SK-N-SH (cell line): ENCODE measurements around the gene DIS3L2. TPM values are rescaled to one million over a fixed set of nuclear protein-coding genes. Genes with fewer than 3 reads are reported as not detected.

Experiments used
- CTCF ChIA-PET: fragments of 300-600, 350-600 bp; formaldehyde crosslinking; extraction: SDS; loops from one replicate; lab custom pipeline; 2021; lab: Yijun Ruan, JAX
- POLR2A ChIA-PET: fragments of 350-600 bp; sonication (Branson Sonifier 250); formaldehyde crosslinking; extraction: SDS; loops from one replicate; lab custom pipeline; 2020; ENCODE audit warnings: antibody characterized with exemption, inconsistent platforms; lab: Yijun Ruan, JAX
- DNase-seq: peaks from one replicate; pipeline ENCODE4 v3.0.0; 2012
- H2AFZ ChIP-seq: fragments of 200-600 bp; sonication (generic); 2 replicates; pipeline ENCODE4 v1.8.1; 2016; ENCODE audit warnings: antibody characterized with exemption, mild to moderate bottlenecking, low read depth
- H3F3A ChIP-seq: fragments of 200-600 bp; sonication (generic); replicated peaks from 2 replicates; pipeline ENCODE3; 2016; ENCODE audit warnings: antibody characterized with exemption, mild to moderate bottlenecking; ENCODE audit not compliant: insufficient read depth
- H3K27ac ChIP-seq, 2 experiments: fragments of 200-500 bp in 1 of 2; fragments of 200-600 bp in 1 of 2; sonication (Bioruptor generic) in 1 of 2; sonication (generic), shearing (Covaris generic) in 1 of 2; 2 replicates each; pipeline versions ENCODE4 v1.5.1 to v1.6.1; 2014 to 2016; ENCODE audit warnings: low read depth in 2 of 2, inconsistent platforms in 1 of 2, low read length in 1 of 2, mild to moderate bottlenecking in 1 of 2, mixed read lengths in 1 of 2
- H3K27me3 ChIP-seq: fragments of 200-600 bp; sonication (generic), shearing (Covaris generic); 2 replicates; pipeline ENCODE4 v1.6.1; 2016; ENCODE audit warnings: mixed run types; ENCODE audit not compliant: insufficient read depth
- H3K36me3 ChIP-seq, 2 experiments: fragments of 200-500 bp in 1 of 2; fragments of 200-600 bp in 1 of 2; sonication (Bioruptor generic) in 1 of 2; sonication (generic) in 1 of 2; replicated peaks in 1 of 2; 2 replicates each; pipeline versions ENCODE3 to v1.5.1; 2014 to 2016; ENCODE audit warnings: low read length in 1 of 2, mild to moderate bottlenecking in 1 of 2; ENCODE audit not compliant: insufficient read depth in 2 of 2, control insufficient read depth in 1 of 2
- H3K4me1 ChIP-seq, 2 experiments: fragments of 200-500 bp in 1 of 2; fragments of 200-600 bp in 1 of 2; sonication (Bioruptor generic) in 1 of 2; sonication (generic), shearing (Covaris generic) in 1 of 2; 2 replicates each; pipeline versions ENCODE4 v1.5.1 to v1.6.1; 2014 to 2016; ENCODE audit warnings: low read depth in 1 of 2, low read length in 1 of 2, mixed run types in 1 of 2; ENCODE audit not compliant: insufficient read depth in 2 of 2, control insufficient read depth in 1 of 2
- H3K4me2 ChIP-seq: fragments of 200-600 bp; sonication (generic), shearing (Covaris generic); 2 replicates; pipeline ENCODE4 v1.6.1; 2017; ENCODE audit warnings: mixed run types
- H3K4me3 ChIP-seq, 2 experiments: fragments of 200-500 bp in 1 of 2; fragments of 200-600 bp in 1 of 2; sonication (Bioruptor generic) in 1 of 2; sonication (generic), shearing (Covaris generic) in 1 of 2; 2 replicates each; pipeline versions ENCODE4 v1.5.1 to v1.8.1; 2014 to 2016; ENCODE audit warnings: low read depth in 2 of 2, inconsistent platforms in 1 of 2, low read length in 1 of 2, mild to moderate bottlenecking in 1 of 2, mixed read lengths in 1 of 2, moderate library complexity in 1 of 2
- H3K79me2 ChIP-seq: fragments of 200-600 bp; sonication (generic); 2 replicates; pipeline ENCODE4 v1.8.1; 2017; ENCODE audit warnings: mild to moderate bottlenecking; ENCODE audit not compliant: insufficient read depth
- H3K9ac ChIP-seq: fragments of 200-600 bp; sonication (generic); 2 replicates; pipeline ENCODE4 v1.6.1; 2017; ENCODE audit warnings: mixed run types
- H3K9me2 ChIP-seq: fragments of 200-600 bp; sonication (generic); 2 replicates; pipeline ENCODE4 v1.6.1; 2017; ENCODE audit warnings: mixed run types
- H3K9me3 ChIP-seq: fragments of 200-600 bp; sonication (generic); 2 replicates; pipeline ENCODE4 v1.6.1; 2017; ENCODE audit warnings: mixed run types, mild to moderate bottlenecking, moderate library complexity
- H4K20me1 ChIP-seq: fragments of 200-600 bp; sonication (generic); 2 replicates; pipeline ENCODE4 v1.6.1; 2017; ENCODE audit warnings: mild to moderate bottlenecking, mixed run types; ENCODE audit not compliant: insufficient read depth
- CTCF ChIP-seq: fragments of 200-600 bp; sonication (generic); IDR thresholded peaks from 2 replicates; pipeline ENCODE4 v1.6.1; 2017; ENCODE audit warnings: antibody characterized with exemption, mild to moderate bottlenecking, moderate library complexity
- EP300 ChIP-seq, 2 experiments: IDR thresholded peaks; 2 replicates each; pipeline versions ENCODE4 v1.4.0 to v1.6.1; 2012; ENCODE audit warnings: borderline replicate concordance in 1 of 2, low read depth in 1 of 2, low read length in 1 of 2
- FOSL2 ChIP-seq: IDR thresholded peaks from 2 replicates; pipeline ENCODE4 v1.4.0; 2012; ENCODE audit warnings: low read depth, mild to moderate bottlenecking, moderate library complexity, borderline replicate concordance
- FOXJ3 ChIP-seq: sonication (generic); formaldehyde crosslinking; IDR thresholded peaks from 2 replicates; pipeline ENCODE4 v1.5.1; 2020; ENCODE audit warnings: mild to moderate bottlenecking, missing genetic modification reagents
- FOXM1 ChIP-seq: IDR thresholded peaks from 2 replicates; pipeline ENCODE4 v1.4.0; 2012; ENCODE audit warnings: low read depth, mild to moderate bottlenecking
- GABPA ChIP-seq: IDR thresholded peaks from 2 replicates; pipeline ENCODE4 v1.4.0; 2012; ENCODE audit warnings: low read depth, mild to moderate bottlenecking
- GATA2 ChIP-seq: sonication (generic); formaldehyde crosslinking; IDR thresholded peaks from 2 replicates; pipeline ENCODE4 v1.5.0; 2020; ENCODE audit warnings: mild to moderate bottlenecking, missing genetic modification reagents
- JUND ChIP-seq: IDR thresholded peaks from 2 replicates; pipeline ENCODE4 v1.4.0; 2012
- MEF2A ChIP-seq: IDR thresholded peaks from 2 replicates; pipeline ENCODE4 v1.4.0; 2012; ENCODE audit warnings: low read depth, borderline replicate concordance
- NFIC ChIP-seq: IDR thresholded peaks from 2 replicates; pipeline ENCODE4 v1.4.0; 2012; ENCODE audit warnings: borderline replicate concordance
- NRF1 ChIP-seq: IDR thresholded peaks from 2 replicates; pipeline ENCODE4 v1.6.1; 2012; ENCODE audit warnings: low read depth, mild to moderate bottlenecking, low read length
- PBX3 ChIP-seq: IDR thresholded peaks from 2 replicates; pipeline ENCODE4; 2012
- RCOR1 ChIP-seq: fragments of 150-350 bp; IDR thresholded peaks from 2 replicates; pipeline ENCODE4 v1.6.1; 2017; ENCODE audit warnings: antibody characterized with exemption, low read length
- RXRA ChIP-seq: IDR thresholded peaks from 2 replicates; pipeline ENCODE4 v1.4.0; 2012; ENCODE audit warnings: low read depth, mild to moderate bottlenecking, borderline replicate concordance
- SIN3A ChIP-seq: IDR thresholded peaks from 2 replicates; pipeline ENCODE4 v1.6.1; 2012; ENCODE audit warnings: low read depth, mild to moderate bottlenecking, low read length, moderate library complexity, borderline replicate concordance
- TCF12 ChIP-seq: IDR thresholded peaks from 2 replicates; pipeline ENCODE4 v1.4.0; 2012
- ZBTB33 ChIP-seq: IDR thresholded peaks from 2 replicates; pipeline ENCODE4 v1.4.0; 2012; ENCODE audit warnings: low read depth, borderline replicate concordance
- WGBS: methylation state at CpG from one replicate; pipeline ENCODE4 v1.1.6; 2017; ENCODE audit warnings: low lambda C conversion rate; 5-methylcytosine and 5-hydroxymethylcytosine counted together
- polyA plus RNA-seq, 3 experiments: library from polyadenylated mRNA; depleted of rRNA; stranded (reverse); fragments of >200 nt; gene quantifications; 2 replicates each; pipeline ENCODE4 v1.2.3, GENCODE V29; 2012

The DIS3L2 gene
- polyA plus RNA-seq, 1 of the 3 experiments (the other 2 are of a cell fraction) = 17.9 TPM

- H3K9me3 ChIP-seq = no peaks in the 10 kb centered on the region
- ChIA-PET POLR2A (no interaction called here), CTCF (interaction anchor here (1.2 kb wide), 1 partner anchor 116 kb away, joined by 4 read pairs; no protein-coding TSS in a partner anchor)
- H3F3A ChIP-seq = no peaks in the 10 kb centered on the region
- H3K79me2 ChIP-seq = no peaks in the 10 kb centered on the region
- H3K36me3 ChIP-seq = peaks cover 8 to 17% of the 10 kb centered on the region in 2 experiments
- H4K20me1 ChIP-seq = no peaks in the 10 kb centered on the region
- over 99% methylated on average over 6 of the region's 6 CpGs for WGBS
- H3K27ac ChIP-seq = no peak overlapping the region
- no peaks in the 10 kb centered on the region for H3K4me1 ChIP-seq
- DNase-seq = no peak
- no peak overlapping the region for H3K4me2 ChIP-seq
- no peak overlapping the region for H3K9ac ChIP-seq
- no peaks in the 10 kb centered on the region for H3K27me3 ChIP-seq
- no peak overlapping the region for H3K4me3 ChIP-seq
- TF ChIP-seq FOSL2 (no peak), CTCF (no peak), NRF1 (no peak), FOXM1 (no peak), ZBTB33 (no peak), MEF2A (no peak), TCF12 (no peak), GATA2 (CRISPR knock-in tag) (no peak), JUND (no peak), RCOR1 (no peak), PBX3 (no peak), FOXJ3 (CRISPR knock-in tag) (no peak), EP300 (IDR thresholded peaks at IDR 0.05; ENCODE audit: borderline replicate concordance in 1 of 2, low read depth in 1 of 2, low read length in 1 of 2) (no peak), NFIC (no peak), GABPA (no peak), SIN3A (no peak), RXRA (no peak)
- TF ChIP-seq, all 33 proteins: peak for 0
- no peaks in the 10 kb centered on the region for H3K9me2 ChIP-seq
- H2AFZ ChIP-seq = no peak overlapping the region
Observed at GRCh38 chr2:232210306-232210705, 248.8 kb downstream of the DIS3L2 start.
